Measurements from ENCODE around the gene ABCA7.

Gene ABCA7

GRCh38 chr19:1041272-1041834 lies 1.4 kb downstream of the ABCA7 start:
- no peak for DNase-seq

- DNase-seq: no peak
Measured at GRCh38 chr19:1041835-1042685, 2.2 kb downstream of the ABCA7 start.

- no peak for DNase-seq
Measured at GRCh38 chr19:1042689-1043511, 3.0 kb downstream of the ABCA7 start.

- DNase-seq: peak; percentile 75
Measured at GRCh38 chr19:1045247-1045603, 5.3 kb downstream of the ABCA7 start.

GRCh38 chr19:1046117-1046626 lies 6.3 kb downstream of the ABCA7 start:
- DNase-seq: no peak

- peak; percentile 27 for DNase-seq
Measured at GRCh38 chr19:1046836-1047695, 7.2 kb downstream of the ABCA7 start.

- DNase-seq: no peak
Measured at GRCh38 chr19:1047696-1048147, 7.8 kb downstream of the ABCA7 start.

- no peak for DNase-seq
Measured at GRCh38 chr19:1049106-1049505, 9.2 kb downstream of the ABCA7 start.

- DNase-seq: no peak
Measured at GRCh38 chr19:1049800-1050199, 9.9 kb downstream of the ABCA7 start.

GRCh38 chr19:1050989-1051788 lies 11.3 kb downstream of the ABCA7 start:
- DNase-seq: no peak

- no peak for DNase-seq
Measured at GRCh38 chr19:1051791-1052190, 11.9 kb downstream of the ABCA7 start.

GRCh38 chr19:1052349-1052975 lies 12.6 kb downstream of the ABCA7 start:
- no peak for DNase-seq

- no peak for DNase-seq
Measured at GRCh38 chr19:1053176-1054101, 13.5 kb downstream of the ABCA7 start.

GRCh38 chr19:1054102-1055027 lies 14.5 kb downstream of the ABCA7 start:
- no peak for DNase-seq

GRCh38 chr19:1055028-1055425 lies 15.1 kb downstream of the ABCA7 start:
- no peak for DNase-seq

GRCh38 chr19:1055886-1056620 lies 16.1 kb downstream of the ABCA7 start:
- no peak for DNase-seq

GRCh38 chr19:1057176-1057855 lies 17.4 kb downstream of the ABCA7 start:
- no peak for DNase-seq

Measured in central memory CD4-positive, alpha-beta T cell (primary cell).